ENCODE measurements around the gene TMEM266.

Gene TMEM266

DNA sequence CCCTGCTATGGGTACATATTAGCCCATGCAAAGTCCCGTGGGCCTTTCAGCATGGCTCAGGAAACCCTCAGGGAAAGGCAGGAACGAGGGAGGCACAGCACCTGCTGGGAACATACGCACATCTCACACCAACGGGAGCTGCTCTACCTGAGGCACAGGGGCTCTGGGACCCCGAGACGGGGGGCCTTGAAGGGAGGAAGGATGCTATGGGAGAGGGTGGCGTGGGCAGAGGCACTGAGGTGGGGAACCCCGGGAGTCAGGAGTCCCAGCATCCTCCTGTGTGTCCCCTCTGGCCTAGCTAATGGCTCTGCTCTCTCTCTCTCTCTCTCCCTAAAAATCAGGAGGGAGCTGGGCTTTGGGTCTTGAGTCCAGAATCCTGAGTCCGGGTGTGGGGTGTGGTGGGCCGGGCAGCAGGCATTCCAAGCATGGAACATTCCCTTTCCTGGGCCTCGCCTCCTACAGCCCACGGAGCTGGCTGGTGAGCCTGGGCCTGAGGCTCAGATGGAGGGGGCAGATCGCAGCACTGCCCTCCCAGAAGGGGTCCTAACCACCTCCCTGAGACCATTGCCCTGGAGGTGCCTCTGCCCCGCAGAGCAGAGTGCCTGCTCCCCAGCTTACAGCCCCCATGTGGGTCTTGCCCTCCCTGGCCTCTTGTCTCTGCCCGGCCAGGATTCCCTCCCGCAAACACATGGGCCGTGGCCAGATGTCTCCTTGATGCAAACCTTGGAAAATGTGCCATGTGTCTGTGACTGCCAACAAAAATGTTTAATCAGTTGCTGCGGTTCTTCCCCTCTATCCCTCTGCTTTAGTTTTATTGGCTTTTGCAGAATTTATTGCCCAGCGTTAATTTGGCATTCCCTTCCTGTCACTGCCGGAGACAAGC lies 101.6 kb downstream of the TMEM266 start:
- TF ChIP-seq, protein P1, sequence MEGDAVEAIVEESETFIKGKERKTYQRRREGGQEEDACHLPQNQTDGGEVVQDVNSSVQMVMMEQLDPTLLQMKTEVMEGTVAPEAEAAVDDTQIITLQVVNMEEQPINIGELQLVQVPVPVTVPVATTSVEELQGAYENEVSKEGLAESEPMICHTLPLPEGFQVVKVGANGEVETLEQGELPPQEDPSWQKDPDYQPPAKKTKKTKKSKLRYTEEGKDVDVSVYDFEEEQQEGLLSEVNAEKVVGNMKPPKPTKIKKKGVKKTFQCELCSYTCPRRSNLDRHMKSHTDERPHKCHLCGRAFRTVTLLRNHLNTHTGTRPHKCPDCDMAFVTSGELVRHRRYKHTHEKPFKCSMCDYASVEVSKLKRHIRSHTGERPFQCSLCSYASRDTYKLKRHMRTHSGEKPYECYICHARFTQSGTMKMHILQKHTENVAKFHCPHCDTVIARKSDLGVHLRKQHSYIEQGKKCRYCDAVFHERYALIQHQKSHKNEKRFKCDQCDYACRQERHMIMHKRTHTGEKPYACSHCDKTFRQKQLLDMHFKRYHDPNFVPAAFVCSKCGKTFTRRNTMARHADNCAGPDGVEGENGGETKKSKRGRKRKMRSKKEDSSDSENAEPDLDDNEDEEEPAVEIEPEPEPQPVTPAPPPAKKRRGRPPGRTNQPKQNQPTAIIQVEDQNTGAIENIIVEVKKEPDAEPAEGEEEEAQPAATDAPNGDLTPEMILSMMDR (IDR thresholded peaks at IDR 0.05; ENCODE audit: extremely low read depth, missing control alignments), result no peak
- no peak for DNase-seq (ENCODE audit: low spot score)

DNA sequence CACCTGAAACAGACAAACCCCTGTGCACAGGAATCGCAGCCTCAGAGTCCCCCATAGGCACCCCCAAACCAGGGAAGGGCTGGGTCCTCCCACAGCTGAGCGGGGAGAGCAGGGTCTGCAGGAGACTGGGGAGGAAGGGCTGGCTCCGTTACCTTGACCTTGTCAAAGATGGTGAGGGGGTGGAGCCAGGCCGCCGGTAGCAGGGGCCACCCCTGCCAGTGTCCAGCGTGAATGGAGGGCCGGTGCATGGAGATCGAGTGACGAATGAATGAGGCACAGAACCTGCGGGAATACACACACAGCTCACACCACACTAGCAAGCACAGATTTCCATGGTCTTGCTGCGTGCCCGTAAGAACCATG lies 102.2 kb downstream of the TMEM266 start:
- no peak for DNase-seq (ENCODE audit: low spot score)
- TF ChIP-seq, protein P1 (IDR thresholded peaks at IDR 0.05; ENCODE audit: extremely low read depth, missing control alignments), result no peak

DNA sequence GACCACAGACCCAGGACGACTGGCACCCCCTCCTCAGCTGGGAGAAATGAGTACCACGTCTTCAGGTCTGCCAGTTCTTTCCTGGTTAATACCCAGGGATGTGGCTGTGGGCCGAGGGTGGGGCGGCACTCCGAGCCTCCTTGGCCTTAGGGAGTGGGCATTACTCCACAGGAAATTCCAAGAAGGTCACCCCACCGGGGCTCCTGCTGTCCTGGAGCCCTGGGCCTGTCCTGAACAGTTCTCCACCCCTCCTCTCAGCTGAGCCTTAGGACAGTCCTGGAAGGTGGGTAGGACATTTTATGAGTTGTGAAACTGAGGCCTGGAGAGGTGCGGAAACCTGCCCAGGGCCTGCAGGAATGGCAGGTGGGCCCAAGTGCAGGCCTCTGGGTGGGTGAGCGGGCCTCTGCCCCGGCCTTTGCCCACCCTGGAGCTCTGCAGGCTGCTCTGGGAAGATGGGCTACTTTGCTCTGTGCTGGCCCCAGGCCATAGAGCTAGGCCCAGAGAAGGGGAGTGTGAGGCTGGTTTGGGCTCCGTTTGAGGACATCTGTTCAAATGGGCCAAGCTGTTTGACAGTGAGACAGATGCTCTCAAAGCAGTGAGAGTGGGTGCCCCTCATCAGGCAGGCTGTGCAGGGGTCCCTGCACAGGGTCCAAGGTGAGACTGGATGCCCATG lies 103.1 kb downstream of the TMEM266 start:
- DNase-seq (ENCODE audit: low spot score), result no peak

DNA sequence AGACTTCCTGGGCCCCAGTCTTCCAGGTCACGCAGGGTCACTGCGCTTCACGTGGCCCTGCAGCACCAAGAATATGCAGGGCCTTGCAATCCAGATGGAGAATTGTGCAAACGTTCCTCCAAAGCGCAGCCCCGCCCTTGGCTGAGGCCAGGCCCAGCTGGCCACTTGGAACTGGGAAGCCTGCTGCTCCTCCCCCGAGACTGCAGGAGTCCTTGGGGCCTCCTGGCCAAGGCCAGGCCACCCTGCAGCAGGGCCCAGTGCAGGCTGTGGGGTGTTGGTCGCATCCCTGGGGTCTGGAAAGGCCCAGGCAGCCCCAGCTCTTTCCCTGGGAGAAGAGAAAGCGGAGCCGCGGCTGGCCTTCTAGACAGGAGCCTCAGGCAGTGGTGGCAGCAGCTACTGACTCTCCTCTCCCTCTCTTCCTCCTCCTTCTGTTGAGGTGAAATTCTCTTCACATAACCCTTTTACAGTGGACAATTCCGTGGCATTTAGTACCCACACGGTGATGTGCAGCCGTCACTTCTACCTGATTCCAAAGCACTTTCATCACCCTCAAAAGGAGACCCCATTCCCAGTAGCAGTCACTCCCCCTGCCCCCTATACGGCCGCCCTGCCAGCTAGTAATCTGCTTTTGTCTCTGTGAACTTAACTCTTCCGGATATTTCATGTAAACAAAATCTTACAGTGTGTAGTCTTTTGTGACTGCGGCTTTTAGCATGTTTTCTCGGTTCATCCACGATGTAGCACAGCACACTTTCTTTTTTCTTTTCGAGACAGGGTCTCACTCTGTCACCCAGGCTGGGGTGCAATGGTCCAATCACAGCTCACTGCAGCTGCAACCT lies 103.9 kb downstream of the TMEM266 start:
- TF ChIP-seq, protein P1 (IDR thresholded peaks at IDR 0.05; ENCODE audit: extremely low read depth, missing control alignments), result no peak
- DNase-seq (ENCODE audit: low spot score), result no peak

More for the DNA sequence above, 103.1 kb downstream of the TMEM266 start:
- TF ChIP-seq, protein P1 (IDR thresholded peaks at IDR 0.05; ENCODE audit: extremely low read depth, missing control alignments), result no peak

DNA sequence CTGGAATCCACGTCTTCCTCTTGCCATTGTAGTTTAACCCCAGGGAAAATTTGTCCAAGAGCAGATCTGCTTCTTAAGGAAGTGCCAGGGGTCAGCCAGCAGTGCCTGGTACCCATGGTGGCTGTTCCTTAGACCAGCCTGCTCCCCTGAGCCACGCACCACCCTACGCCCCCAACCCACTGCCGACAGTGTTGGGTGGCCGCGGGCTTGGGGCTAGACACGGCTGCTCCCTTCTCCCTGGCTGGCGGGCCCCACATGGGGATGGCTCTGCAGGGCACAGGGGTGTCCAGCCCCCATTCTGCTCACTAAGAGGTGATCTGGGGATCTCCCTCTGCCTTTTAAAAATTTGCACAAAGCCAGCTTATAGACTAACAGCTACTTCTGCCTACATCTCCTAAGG lies 104.8 kb downstream of the TMEM266 start:
- TF ChIP-seq, protein P1 (IDR thresholded peaks at IDR 0.05; ENCODE audit: extremely low read depth, missing control alignments), result no peak
- DNase-seq (ENCODE audit: low spot score), result no peak

DNA sequence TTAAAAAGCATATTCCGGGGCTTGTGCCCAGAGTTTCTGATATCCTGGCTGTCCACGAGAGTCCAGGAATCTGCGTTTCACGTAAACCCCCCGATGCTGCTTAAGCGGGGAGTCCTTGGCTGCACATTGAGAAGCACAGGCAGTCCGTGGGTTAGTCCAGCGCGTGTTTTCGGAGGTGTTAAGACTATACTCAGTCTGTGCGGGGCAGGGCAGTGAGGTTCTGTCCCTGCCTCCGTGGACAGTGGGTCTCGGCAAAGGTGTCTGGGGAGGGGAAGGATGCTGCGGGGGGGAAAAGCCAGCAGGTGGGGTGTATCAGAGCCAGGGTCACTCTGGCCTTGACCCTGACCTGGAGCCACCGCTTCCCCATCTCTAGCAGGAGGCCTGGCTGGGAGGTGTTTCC lies 106.2 kb downstream of the TMEM266 start:
- TF ChIP-seq, protein P1 (IDR thresholded peaks at IDR 0.05; ENCODE audit: extremely low read depth, missing control alignments), result no peak
- DNase-seq (ENCODE audit: low spot score), result no peak

Measured in GM20000 (cell line).